PFSK-1 (cell line): Measurements from ENCODE around the gene LGALS8.

ENCODE experiments used
- POLR2AphosphoS5 ChIP-seq: IDR thresholded peaks from 2 replicates; pipeline ENCODE4 v1.6.1; 2012; ENCODE audit warnings: low read depth, mild to moderate bottlenecking, control low read depth, low read length, moderate library complexity
- TAF1 ChIP-seq: IDR thresholded peaks from 2 replicates; pipeline ENCODE4 v1.6.1; 2012; ENCODE audit warnings: low read length, control low read depth, borderline replicate concordance; ENCODE audit not compliant: insufficient read depth

- TF ChIP-seq POLR2AphosphoS5, result no peak
- no peak for TF ChIP-seq TAF1
These were observed 31.4 kb upstream of the LGALS8 start for GRCh38 chr1:236492378-236492777.
